IMR-90 (cell line): ENCODE results near the gene MRPS9. TPM values are rescaled to one million over a fixed set of nuclear protein-coding genes. Genes with fewer than 3 reads are reported as not detected.

Experiments used
- ATAC-seq: fragments of 200-7000 bp; cut with Tn5 transposase; 2 replicates; pipeline ENCODE4 v1.9.1; 2020; ENCODE audit warnings: low read depth, mild to moderate bottlenecking, moderate library complexity
- BruUV-seq: library from RNA; stranded (reverse); fragments of 400-500 nt; replicated peaks from 2 replicates; lab custom pipeline; 2021; lab: Mats Ljungman, UMichigan
- CTCF ChIA-PET: fragments of 300-600 bp; formaldehyde crosslinking; extraction: SDS; loops from one replicate; lab custom pipeline; 2021; ENCODE audit warnings: antibody characterized with exemption; lab: Yijun Ruan, JAX
- POLR2A ChIA-PET: fragments of 300-600 bp; sonication (Branson Sonifier 250); formaldehyde crosslinking; loops from one replicate; lab custom pipeline; 2022; ENCODE audit warnings: antibody characterized with exemption; ENCODE audit not compliant: unreplicated experiment; lab: Charles Lee
- DNase-seq: peaks from one replicate; pipeline ENCODE4 v3.0.0; 2013
- H2AFZ ChIP-seq: replicated peaks from 2 replicates; pipeline ENCODE3; 2013; ENCODE audit warnings: low read length, mild to moderate bottlenecking; ENCODE audit not compliant: poor library complexity
- H2AK5ac ChIP-seq: 2 replicates; pipeline ENCODE4 v1.6.1; 2013; ENCODE audit warnings: low read depth, low read length, inconsistent platforms
- H2AK9ac ChIP-seq: replicated peaks from 2 replicates; pipeline ENCODE3; 2013; ENCODE audit warnings: mild to moderate bottlenecking, low read depth, low read length, moderate library complexity; ENCODE audit not compliant: poor library complexity
- H2BK120ac ChIP-seq: 2 replicates; pipeline ENCODE4 v1.6.1; 2013; ENCODE audit warnings: low read depth, low read length, inconsistent platforms
- H2BK15ac ChIP-seq: 3 replicates; pipeline ENCODE4 v1.6.1; 2013; ENCODE audit warnings: low read depth, low read length, inconsistent platforms
- H2BK20ac ChIP-seq: 2 replicates; pipeline ENCODE4 v1.6.1; 2013; ENCODE audit warnings: low read depth, mild to moderate bottlenecking, inconsistent platforms, low read length, moderate library complexity
- H2BK5ac ChIP-seq: 2 replicates; pipeline ENCODE4 v1.6.1; 2013; ENCODE audit warnings: mild to moderate bottlenecking, low read depth, low read length, inconsistent platforms; ENCODE audit not compliant: poor library complexity, severe bottlenecking
- H3K14ac ChIP-seq: replicated peaks from 2 replicates; pipeline ENCODE4 v1.6.1; 2013; ENCODE audit warnings: low read depth, low read length, inconsistent platforms
- H3K18ac ChIP-seq: 2 replicates; pipeline ENCODE4 v1.6.1; 2013; ENCODE audit warnings: low read depth, low read length, control low read depth
- H3K23ac ChIP-seq: 2 replicates; pipeline ENCODE4 v1.6.1; 2013; ENCODE audit warnings: low read depth, low read length, inconsistent platforms
- H3K27ac ChIP-seq: 2 replicates; pipeline ENCODE4 v1.5.1; 2013; ENCODE audit warnings: mild to moderate bottlenecking, control low read depth, low read length; ENCODE audit not compliant: insufficient read depth
- H3K27me3 ChIP-seq: 2 replicates; pipeline ENCODE4 v1.6.1; 2013; ENCODE audit warnings: low read length; ENCODE audit not compliant: control insufficient read depth, insufficient read depth
- H3K36me3 ChIP-seq: 2 replicates; pipeline ENCODE4 v1.6.1; 2013; ENCODE audit warnings: low read length, mixed read lengths; ENCODE audit not compliant: control insufficient read depth, insufficient read depth
- H3K4ac ChIP-seq: 2 replicates; pipeline ENCODE4 v1.6.1; 2013; ENCODE audit warnings: low read depth, low read length, inconsistent platforms
- H3K4me1 ChIP-seq: 2 replicates; pipeline ENCODE4 v1.6.1; 2013; ENCODE audit warnings: low read length, mixed read lengths; ENCODE audit not compliant: control insufficient read depth, insufficient read depth
- H3K4me2 ChIP-seq: 2 replicates; pipeline ENCODE4 v1.6.1; 2013; ENCODE audit warnings: low read depth, mild to moderate bottlenecking, control low read depth, low read length, moderate library complexity
- H3K4me3 ChIP-seq: 2 replicates; pipeline ENCODE4 v1.5.1; 2013; ENCODE audit warnings: low read depth, mild to moderate bottlenecking, control low read depth, low read length, moderate library complexity; ENCODE audit not compliant: insufficient read depth
- H3K56ac ChIP-seq: 2 replicates; pipeline ENCODE4 v1.6.1; 2013; ENCODE audit warnings: low read length, inconsistent platforms; ENCODE audit not compliant: insufficient read depth; ENCODE audit errors: extremely low read depth
- H3K79me1 ChIP-seq, 2 experiments: 2 replicates each; pipeline ENCODE4 v1.6.1; 2013; ENCODE audit warnings: low read length in 2 of 2, inconsistent platforms in 1 of 2, low read depth in 1 of 2
- H3K9ac ChIP-seq: 2 replicates; pipeline ENCODE4 v1.6.1; 2013; ENCODE audit warnings: low read depth, low read length, control low read depth
- H3K9me1 ChIP-seq: 2 replicates; pipeline ENCODE4 v1.6.1; 2013; ENCODE audit warnings: low read length, inconsistent platforms; ENCODE audit not compliant: insufficient read depth
- H3K9me3 ChIP-seq: 2 replicates; pipeline ENCODE4 v1.6.1; 2013; ENCODE audit warnings: low read length; ENCODE audit not compliant: control insufficient read depth, insufficient read depth
- H4K20me1 ChIP-seq: 2 replicates; pipeline ENCODE4 v1.6.1; 2013; ENCODE audit warnings: low read length, inconsistent platforms; ENCODE audit not compliant: insufficient read depth
- H4K5ac ChIP-seq: 2 replicates; pipeline ENCODE4 v1.6.1; 2013; ENCODE audit warnings: mild to moderate bottlenecking, low read depth, low read length, control low read depth
- H4K8ac ChIP-seq, 2 experiments: 2 replicates each; pipeline ENCODE4 v1.6.1; 2013; ENCODE audit warnings: low read depth in 2 of 2, low read length in 2 of 2, control low read depth in 1 of 2, inconsistent platforms in 1 of 2
- H4K91ac ChIP-seq: 2 replicates; pipeline ENCODE4 v1.6.1; 2013; ENCODE audit warnings: low read depth, low read length, inconsistent platforms; ENCODE audit not compliant: insufficient read depth
- CEBPB ChIP-seq: IDR thresholded peaks from 2 replicates; pipeline ENCODE4 v1.6.1; 2012; ENCODE audit warnings: low read depth, low read length, improper control_type of control experiment
- CTCF ChIP-seq: conservative IDR thresholded peaks from 2 replicates; pipeline ENCODE4 v1.5.1; 2012; ENCODE audit warnings: mild to moderate bottlenecking, low read depth, low read length, improper control_type of control experiment
- FOS ChIP-seq: fragments of 150-350 bp; IDR thresholded peaks from 2 replicates; pipeline ENCODE4 v1.6.1; 2016; ENCODE audit warnings: low read depth, low read length
- MAZ ChIP-seq: IDR thresholded peaks from 2 replicates; pipeline ENCODE4 v1.6.1; 2012; ENCODE audit warnings: low read depth, mild to moderate bottlenecking, low read length, improper control_type of control experiment, moderate library complexity, borderline replicate concordance
- MXI1 ChIP-seq: IDR thresholded peaks from 2 replicates; pipeline ENCODE4 v1.6.1; 2012; ENCODE audit warnings: low read depth, mild to moderate bottlenecking, low read length, moderate library complexity, borderline replicate concordance
- RAD21 ChIP-seq: IDR thresholded peaks from 2 replicates; pipeline ENCODE4 v1.6.1; 2012; ENCODE audit warnings: low read length, improper control_type of control experiment
- RFX5 ChIP-seq: IDR thresholded peaks from 2 replicates; pipeline ENCODE4 v1.8.0; 2012; ENCODE audit warnings: low read depth, mild to moderate bottlenecking, low read length, moderate library complexity
- USF2 ChIP-seq: fragments of 150-350 bp; IDR thresholded peaks from 2 replicates; pipeline ENCODE4 v1.6.1; 2017; ENCODE audit warnings: mild to moderate bottlenecking, antibody characterized with exemption, low read length, low read depth
- WGBS, 2 experiments: methylation state at CpG; one replicate each; pipeline versions ENCODE4 v1.1.5 to v1.1.7; 2013; ENCODE audit warnings: missing lambda C conversion rate in 2 of 2; ENCODE audit not compliant: insufficient read length in 1 of 2; ENCODE audit errors: extremely low coverage in 2 of 2; 5-methylcytosine and 5-hydroxymethylcytosine counted together
- dilution Hi-C: fragments of 300-500 bp; cut with HindIII; formaldehyde crosslinking; loops from one replicate; pipeline ENCODE4 v1.14.3; 2018; ENCODE audit warnings: low sequenced_read_pairs; ENCODE audit not compliant: unreplicated experiment
- in situ Hi-C: fragments of 300-500 bp; cut with MboI; formaldehyde crosslinking; loops from 3 replicates; pipeline ENCODE4 v1.14.3; 2019; ENCODE audit warnings: low sequenced_read_pairs, inconsistent platforms, mixed read lengths
- intact Hi-C: fragments of 100-400 bp; cut with micrococcal nuclease; formaldehyde crosslinking; loops from 2 replicates; pipeline ENCODE4 v1.10.0; 2022
- polyA plus RNA-seq, 3 experiments: library from polyadenylated mRNA; depleted of rRNA; stranded (reverse); fragments of >200 nt; gene quantifications; 2 replicates each; pipeline ENCODE4 v1.2.3, GENCODE V29; 2012; ENCODE audit warnings: low replicate concordance in 1 of 3
- total RNA-seq: library from RNA; depleted of rRNA; stranded (reverse); fragments of >200 nt; gene quantifications from 2 replicates; pipeline ENCODE4 v1.2.3, GENCODE V29; 2012

The MRPS9 gene
- total and polyA plus RNA-seq, 2 of the 4 experiments (the other 2 are of a cell fraction), result 20.6 to 27.7 TPM

- no peaks in the 10 kb centered on the region for H3K4me1 ChIP-seq
- no TSS peak for BruUV-seq
- intact Hi-C loops (no loop called here), in situ Hi-C loops (no loop called here), dilution Hi-C loops (no loop called here)
- no peak overlapping the region for H2AFZ ChIP-seq
- H3K79me1 ChIP-seq, result peaks cover 10 to 22% of the 10 kb centered on the region in 2 experiments
- no peak overlapping the region for H3K56ac ChIP-seq
- peaks cover 2% of the 10 kb centered on the region; the same call in 1 of the 2 replicates for H3K9me1 ChIP-seq
- H2AK5ac ChIP-seq, result no peak overlapping the region
- no peak overlapping the region for H3K18ac ChIP-seq
- H2BK5ac ChIP-seq, result no peak overlapping the region
- no peaks in the 10 kb centered on the region for H3K9me3 ChIP-seq
- no peak overlapping the region for H4K91ac ChIP-seq
- ChIA-PET POLR2A (no interaction called here), CTCF (no interaction called here)
- no peak overlapping the region for H3K14ac ChIP-seq
- H4K5ac ChIP-seq, result no peak overlapping the region
- H3K27ac ChIP-seq, result no peak overlapping the region
- no peak overlapping the region for H4K8ac ChIP-seq
- DNase-seq (no peak), ATAC-seq (no peak)
- H2BK20ac ChIP-seq, result no peak overlapping the region
- no peak for TF ChIP-seq FOS
- TF ChIP-seq MXI1, result no peak
- no peak for TF ChIP-seq CEBPB
- no peak for TF ChIP-seq CTCF
- TF ChIP-seq USF2, result no peak
- TF ChIP-seq RAD21, result no peak
- TF ChIP-seq RFX5, result no peak
- no peak for TF ChIP-seq MAZ
- peaks cover 2% of the 10 kb centered on the region; the same call in 1 of the 2 replicates for H3K36me3 ChIP-seq
- H4K20me1 ChIP-seq, result no peaks in the 10 kb centered on the region
- H3K4me2 ChIP-seq, result no peak overlapping the region
- H3K23ac ChIP-seq, result no peak overlapping the region
- H2BK15ac ChIP-seq, result no peak overlapping the region
- H3K4me3 ChIP-seq, result no peak overlapping the region
- no peaks in the 10 kb centered on the region for H3K27me3 ChIP-seq
- H2AK9ac ChIP-seq, result no peak overlapping the region
- no CpG with 5 or more reads among the region's 1 CpG for whole genome bisulfite sequencing, 2 experiments
- no peak overlapping the region for H3K9ac ChIP-seq
- H3K4ac ChIP-seq, result no peak overlapping the region
- H2BK120ac ChIP-seq, result no peak overlapping the region
These were observed 19.1 kb downstream of the MRPS9 start for GRCh38 chr2:105057005-105057404.
